GM12864 (cell line): ENCODE data around the gene SFT2D3.

Experiments used
- DNase-seq: peaks from one replicate; pipeline ENCODE4 v3.0.0-alpha.2; 2011; ENCODE audit warnings: low read depth
- H3K4me3 ChIP-seq: 2 replicates; pipeline ENCODE4 v1.5.1; 2011; ENCODE audit warnings: mild to moderate bottlenecking, low read depth, low read length, control low read depth
- TF ChIP-seq, protein P1 (sequence below): IDR thresholded peaks from 2 replicates; pipeline ENCODE4 v1.5.1; 2011; ENCODE audit warnings: low read depth, mild to moderate bottlenecking, moderate library complexity, low read length, control low read depth, inconsistent platforms; ENCODE audit errors: missing control alignments

SFT2D3 gene

DNA sequence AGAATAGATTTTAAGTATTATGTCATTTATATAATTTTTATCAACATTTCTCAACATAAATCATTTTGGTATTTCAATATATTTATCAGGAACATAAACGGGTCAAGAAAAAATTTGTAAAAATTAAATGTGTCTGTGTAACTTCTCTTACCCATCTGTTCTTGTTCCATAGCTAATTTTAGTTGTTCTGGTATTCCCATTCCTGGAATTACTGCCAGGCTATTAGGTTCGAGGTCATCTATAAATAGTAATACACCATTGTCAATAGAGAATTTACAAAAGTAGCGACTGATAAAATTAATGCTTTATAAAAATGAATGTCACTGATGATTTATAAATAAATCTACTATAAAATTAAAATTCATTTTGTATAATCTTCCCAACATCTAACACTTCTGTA is 21.5 kb downstream of the SFT2D3 start:
- TF ChIP-seq, protein P1, sequence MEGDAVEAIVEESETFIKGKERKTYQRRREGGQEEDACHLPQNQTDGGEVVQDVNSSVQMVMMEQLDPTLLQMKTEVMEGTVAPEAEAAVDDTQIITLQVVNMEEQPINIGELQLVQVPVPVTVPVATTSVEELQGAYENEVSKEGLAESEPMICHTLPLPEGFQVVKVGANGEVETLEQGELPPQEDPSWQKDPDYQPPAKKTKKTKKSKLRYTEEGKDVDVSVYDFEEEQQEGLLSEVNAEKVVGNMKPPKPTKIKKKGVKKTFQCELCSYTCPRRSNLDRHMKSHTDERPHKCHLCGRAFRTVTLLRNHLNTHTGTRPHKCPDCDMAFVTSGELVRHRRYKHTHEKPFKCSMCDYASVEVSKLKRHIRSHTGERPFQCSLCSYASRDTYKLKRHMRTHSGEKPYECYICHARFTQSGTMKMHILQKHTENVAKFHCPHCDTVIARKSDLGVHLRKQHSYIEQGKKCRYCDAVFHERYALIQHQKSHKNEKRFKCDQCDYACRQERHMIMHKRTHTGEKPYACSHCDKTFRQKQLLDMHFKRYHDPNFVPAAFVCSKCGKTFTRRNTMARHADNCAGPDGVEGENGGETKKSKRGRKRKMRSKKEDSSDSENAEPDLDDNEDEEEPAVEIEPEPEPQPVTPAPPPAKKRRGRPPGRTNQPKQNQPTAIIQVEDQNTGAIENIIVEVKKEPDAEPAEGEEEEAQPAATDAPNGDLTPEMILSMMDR, result no peak
- H3K4me3 ChIP-seq, result no peak overlapping the region
- no peak for DNase-seq

DNA sequence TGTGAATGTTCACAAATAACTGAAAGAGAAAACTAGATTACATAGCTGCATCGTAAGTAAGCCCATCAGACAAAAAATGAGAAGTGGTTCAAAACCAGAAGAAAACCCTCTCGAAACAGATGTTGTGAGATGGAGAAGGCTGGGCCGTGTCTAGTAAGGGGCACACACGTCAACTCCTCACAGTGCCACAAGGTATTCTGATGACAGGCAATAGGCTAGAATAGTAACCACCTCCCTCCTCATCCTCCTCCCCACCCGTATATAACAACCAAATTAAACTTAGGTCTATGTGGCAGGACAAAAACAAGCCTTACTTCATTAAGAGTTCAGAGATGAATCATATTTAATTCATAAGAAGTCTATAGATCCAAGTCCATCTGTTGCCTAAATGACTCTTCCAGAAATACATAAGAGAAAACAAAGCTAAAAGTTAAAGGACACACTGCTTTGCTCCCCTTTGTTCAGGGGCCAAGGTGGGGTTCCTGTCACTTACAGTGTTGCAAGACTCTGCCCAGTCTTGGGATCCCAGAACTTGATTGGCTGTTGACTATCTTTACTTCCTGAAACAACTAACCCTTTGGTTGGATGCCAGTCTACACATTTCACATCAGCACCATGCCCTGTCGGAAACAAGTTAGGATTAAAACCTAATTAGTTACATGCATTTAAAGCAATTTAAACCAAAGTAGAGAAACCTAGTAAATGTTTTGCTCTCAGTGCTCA is 25.0 kb downstream of the SFT2D3 start:
- TF ChIP-seq, protein P1, result no peak
- DNase-seq, result no peak
- H3K4me3 ChIP-seq, result no peak overlapping the region

DNA sequence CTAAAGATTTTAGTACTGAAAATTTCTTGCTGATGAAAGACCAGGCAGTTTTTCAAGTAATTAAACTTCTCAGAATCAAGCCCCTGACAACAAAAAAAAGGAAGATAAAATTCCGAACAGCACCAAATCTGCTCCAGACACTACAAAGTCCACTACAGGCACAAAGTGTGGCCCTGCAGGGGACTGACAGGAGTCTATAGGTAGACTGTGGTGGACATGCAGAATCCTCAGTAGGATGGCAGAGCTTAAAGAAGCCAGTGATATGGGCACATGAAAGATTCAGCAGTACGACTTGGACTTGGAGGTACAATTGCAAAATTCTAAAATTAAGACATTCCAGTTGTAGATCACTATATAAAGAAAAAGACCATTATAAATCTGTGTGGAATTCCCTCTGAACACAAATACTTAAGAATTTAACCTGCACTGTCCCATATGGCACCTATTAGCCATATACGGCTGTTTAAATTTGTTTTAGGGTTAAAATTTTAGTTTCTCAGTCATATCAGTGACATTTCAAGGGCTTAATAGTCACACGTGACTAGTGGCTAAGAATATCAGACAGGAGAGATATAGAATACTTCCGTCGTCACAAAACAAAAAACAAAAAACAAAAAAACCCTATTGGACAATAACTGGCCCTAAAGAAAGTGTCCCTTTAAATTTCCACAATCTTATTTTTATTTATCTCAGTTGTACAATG is 32.0 kb downstream of the SFT2D3 start:
- no peak overlapping the region for H3K4me3 ChIP-seq
- DNase-seq, result no peak
- TF ChIP-seq, protein P1, result no peak

DNA sequence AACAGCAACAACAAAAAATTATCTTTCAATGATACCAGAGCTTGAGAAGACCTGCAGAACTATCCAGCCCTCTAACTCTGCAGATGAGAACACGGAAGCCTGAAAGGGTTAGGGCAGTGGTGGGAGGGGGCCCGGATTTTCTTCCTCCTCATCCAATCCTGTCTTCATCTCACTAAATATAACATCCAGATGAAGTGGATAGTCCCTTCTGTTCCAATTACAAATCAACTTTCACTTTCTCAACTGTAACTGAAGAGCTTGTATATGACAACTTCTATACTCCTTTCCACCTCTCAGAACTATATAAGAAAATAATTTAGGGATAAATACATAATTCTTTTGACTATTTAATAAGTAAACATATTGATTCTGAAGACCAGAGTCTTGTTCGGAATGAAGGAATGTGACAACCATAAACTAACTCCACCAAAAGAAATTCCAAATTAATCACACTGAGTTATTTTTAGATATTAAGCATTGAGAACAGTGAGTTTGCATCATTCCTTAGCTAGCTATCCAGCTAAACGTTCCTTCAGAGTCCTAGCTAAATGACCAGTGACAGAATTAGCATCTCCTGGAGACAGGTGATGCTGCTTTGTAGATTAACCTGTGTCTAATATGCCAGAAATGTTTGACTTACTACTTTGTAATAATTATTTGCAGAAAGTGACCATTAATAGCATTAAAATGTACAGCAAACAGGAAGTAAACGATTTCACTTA is 32.7 kb downstream of the SFT2D3 start:
- TF ChIP-seq, protein P1, result no peak
- H3K4me3 ChIP-seq, result no peak overlapping the region
- DNase-seq, result no peak

DNA sequence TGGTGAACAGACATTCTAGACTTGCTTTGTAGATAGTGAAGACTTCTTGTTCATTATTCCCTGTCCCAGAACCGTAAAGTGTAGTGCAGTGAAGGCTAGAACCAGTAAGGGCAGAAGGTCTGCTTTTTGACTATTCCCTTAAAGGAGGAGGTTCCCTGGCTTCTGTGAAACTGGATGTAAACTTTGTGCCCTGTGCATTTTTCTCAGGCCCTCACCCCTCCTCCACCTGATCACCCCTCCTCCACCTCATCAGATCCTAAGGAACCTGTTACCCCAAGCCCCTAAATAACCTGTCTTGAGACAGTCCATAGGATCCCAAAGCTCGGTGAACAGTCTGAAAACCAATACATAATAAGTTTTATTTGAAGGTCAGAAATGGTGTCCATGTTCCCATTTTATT is 33.7 kb downstream of the SFT2D3 start:
- TF ChIP-seq, protein P1, result no peak
- no peak for DNase-seq
- H3K4me3 ChIP-seq, result no peak overlapping the region

DNA sequence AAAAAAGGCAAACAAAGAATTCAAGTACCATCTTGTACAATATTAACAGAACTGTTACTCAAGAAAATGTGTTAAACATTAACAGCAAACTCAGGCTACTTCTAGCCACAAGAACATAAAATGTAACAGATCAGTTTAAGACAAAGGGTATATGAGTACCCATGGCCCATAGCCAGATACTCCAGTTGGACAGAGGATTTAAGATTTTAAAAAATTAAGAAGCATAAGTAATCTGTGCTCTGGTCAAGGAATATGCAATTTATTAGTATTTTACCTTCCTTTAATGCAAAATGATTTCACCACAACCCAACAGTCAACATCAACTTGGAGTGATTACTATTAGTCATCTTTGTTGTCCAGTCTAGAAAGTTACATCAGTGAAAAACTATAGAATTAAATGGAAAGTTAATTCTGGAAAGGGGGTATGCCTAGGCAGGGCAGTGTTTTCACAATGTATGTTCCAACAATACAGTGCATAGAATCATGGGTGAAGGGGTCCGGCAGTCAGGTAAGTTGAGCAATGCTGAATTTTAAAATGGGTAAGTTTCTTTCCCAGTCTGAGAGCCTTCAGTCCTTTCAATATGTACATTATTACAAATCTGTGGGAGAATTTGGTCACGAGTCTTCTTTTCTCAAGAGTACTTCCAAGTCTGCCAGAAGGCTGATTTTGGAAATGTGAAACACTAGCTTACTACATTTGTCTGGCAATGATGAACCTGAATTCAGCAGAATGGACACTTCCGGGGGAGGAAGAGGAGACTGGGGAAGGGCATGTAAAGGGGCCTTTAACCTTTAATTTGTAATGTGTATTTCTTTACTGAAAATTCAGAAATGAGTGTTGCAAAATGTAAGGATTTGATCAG is 34.5 kb downstream of the SFT2D3 start:
- DNase-seq, result no peak
- TF ChIP-seq, protein P1, result no peak
- no peak overlapping the region for H3K4me3 ChIP-seq
